GM18909 (cell line): ENCODE measurements around the gene LRRC19.

Experiments used
- ATAC-seq: cut with Tn5 transposase; IDR thresholded peaks from one replicate; pipeline ENCODE4 v1.9.1; 2021; ENCODE audit warnings: mild to moderate bottlenecking; ENCODE audit not compliant: unreplicated experiment, poor library complexity

LRRC19 gene, protein sequence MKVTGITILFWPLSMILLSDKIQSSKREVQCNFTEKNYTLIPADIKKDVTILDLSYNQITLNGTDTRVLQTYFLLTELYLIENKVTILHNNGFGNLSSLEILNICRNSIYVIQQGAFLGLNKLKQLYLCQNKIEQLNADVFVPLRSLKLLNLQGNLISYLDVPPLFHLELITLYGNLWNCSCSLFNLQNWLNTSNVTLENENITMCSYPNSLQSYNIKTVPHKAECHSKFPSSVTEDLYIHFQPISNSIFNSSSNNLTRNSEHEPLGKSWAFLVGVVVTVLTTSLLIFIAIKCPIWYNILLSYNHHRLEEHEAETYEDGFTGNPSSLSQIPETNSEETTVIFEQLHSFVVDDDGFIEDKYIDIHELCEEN

DNA sequence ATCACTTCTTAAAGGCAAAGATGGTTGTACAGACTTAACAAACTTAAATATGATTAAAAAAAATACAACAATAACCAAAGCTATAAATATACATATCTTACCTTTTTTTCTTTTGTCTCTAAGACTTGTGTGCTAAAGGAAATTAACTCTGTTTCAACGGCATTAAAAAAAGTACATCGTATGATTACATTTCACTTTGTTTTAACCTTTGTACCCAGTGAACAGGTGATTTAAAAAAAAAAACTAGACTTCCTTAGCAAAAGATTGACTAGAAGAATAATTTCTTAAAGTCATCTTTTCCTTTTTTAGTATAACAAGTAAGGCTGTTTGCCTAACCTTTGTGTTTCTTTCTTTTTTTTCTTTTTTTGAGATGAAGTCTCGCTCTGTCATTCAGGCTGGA lies at the start of gene LRRC19:
Gene LRRC19, minus strand, starts transcription at position 182 of the 400 bp plus-strand sequence. CDS start 5,978 bp downstream, outside the sequence.
- no peak for ATAC-seq

DNA sequence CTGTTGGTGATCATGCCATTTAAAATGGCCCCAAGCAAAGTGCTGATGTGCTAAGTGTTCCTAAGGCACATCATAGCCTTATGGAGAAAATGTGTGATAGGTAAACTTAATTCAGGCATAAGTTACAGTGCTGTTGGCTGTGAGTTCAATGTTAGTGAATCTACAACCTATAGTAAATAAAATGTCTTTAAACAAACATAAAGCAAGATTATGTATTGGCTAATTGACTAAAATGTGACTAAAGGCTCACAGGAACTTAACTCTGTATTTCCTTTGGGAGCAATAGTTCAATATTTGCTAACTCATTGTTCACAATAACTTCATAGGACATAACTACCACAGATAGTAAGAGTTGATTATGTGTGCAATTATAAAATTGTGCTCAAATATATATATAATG lies 49.4 kb upstream of the LRRC19 start:
- no peak for ATAC-seq

DNA sequence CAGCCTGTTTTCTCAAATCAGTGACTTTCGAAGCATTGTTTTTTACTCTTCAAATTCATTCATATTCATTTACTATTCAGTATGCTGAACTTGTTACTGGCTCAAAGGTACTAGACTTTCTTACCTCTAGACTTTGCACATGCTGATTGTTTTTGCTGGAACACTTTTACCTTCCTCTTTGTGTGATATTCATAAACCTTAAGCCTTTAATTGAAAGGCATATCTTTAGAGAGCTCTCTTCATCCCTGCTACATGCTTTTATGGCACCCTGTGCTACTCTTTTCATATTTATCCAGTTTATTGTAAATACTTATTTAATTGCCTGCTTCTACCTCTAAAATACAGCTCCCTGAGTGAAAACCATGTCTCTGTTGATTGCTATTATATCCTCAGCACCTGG lies 48.7 kb upstream of the LRRC19 start:
- ATAC-seq: no peak

DNA sequence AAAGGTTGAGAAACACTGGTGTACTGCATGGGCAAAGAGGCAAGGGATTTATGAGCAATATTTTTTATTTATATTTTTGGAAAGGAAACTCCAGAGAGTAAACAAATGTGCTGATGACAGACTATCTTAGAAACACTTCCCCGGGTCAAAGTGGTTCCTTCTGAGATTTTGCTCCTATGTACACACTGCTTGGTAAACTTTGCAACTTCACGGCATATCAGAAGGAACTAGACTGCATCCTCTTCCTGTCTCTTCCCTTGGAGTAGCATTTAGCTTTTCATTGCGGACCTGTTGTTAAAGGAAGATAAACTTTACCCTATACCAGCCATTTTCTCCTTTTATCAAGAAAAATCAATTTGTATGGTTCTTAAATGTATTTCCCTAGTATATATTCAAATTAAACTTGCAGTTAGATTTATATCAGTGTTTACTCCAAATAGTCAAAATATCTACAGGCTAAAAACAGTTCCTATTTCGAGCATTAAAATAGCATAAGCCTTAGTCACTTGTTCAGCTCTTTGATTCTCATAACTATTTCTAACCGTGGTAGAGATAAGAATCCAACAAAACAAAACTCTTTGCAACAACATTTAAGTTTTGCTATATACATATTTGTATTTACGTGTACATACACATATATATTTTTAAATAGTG lies 48.0 kb upstream of the LRRC19 start:
- no peak for ATAC-seq

DNA sequence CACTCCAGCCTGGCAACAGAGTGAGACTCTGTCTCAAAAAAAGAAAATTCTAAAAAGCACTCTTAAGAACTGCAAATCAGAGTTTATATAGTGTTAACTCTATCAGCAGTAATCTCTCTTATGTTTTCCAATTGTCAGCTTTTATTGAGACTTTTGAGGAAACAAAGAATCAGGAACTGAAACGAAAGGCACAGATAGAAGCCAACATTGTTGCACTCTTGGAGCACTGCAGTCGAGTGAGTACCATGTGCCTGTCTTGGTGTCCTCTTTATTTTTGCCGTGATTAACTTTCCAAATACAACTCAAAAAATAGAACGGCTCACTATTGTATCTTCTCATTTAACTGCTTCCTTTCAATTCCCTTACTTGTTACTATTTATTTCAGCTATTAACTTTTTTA lies 41.7 kb upstream of the LRRC19 start:
- ATAC-seq: no peak

DNA sequence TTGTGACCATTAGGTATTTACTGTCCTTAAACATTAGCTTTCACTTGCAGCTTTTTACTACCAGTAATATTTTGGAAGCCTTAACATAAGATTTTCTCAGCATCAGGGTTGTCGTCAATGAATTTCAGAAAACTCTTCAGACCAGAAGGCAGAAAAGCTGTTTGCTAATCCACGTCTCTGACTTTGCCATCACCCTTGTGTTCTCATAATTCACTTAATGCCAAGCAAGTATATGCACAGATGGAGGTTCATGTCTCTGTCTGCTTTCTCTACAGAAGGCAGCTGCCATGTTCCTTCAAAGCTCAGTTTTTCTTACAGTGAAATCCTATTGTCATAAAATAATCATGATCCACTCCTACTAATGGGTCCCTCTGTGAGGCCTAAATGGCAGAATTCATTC lies 37.7 kb upstream of the LRRC19 start:
- ATAC-seq: no peak

DNA sequence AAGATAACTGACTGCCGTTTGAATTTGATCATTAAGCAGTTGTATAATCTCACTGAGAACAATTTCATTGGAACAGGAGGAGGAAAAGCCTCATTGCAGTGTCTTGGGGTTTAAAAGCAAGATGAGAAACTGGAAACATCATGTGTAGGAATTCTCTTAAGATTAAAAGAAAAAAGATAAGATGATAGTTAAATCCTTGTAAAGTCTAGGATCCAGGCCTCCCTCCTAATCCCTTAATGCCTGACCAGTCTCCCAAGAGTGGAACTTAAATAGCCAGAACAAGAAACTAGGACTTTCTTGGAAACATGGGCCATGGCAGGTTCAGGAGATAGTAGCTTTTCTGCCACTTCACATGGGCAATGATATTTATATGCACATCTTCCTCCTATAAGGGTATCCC lies 37.0 kb upstream of the LRRC19 start:
- no peak for ATAC-seq

DNA sequence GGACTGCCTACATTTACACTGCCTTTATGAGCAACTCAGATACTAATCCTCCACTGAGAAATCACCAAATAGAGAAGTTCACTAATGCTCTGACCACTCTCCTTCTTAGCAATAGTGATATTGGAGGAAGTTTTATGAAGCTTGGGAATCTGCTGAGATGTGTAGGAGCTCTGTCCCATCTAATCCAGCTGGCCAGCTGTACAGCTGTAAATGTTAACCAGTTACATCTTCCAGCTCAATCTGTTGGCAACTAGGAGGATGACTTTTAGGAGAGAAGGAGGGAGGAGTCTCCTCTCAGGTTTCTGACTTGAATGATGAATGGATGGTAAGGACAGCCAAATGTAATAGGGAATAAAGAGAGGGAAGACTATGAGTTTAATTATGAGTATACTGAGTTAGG lies 36.3 kb upstream of the LRRC19 start:
- ATAC-seq: no peak

DNA sequence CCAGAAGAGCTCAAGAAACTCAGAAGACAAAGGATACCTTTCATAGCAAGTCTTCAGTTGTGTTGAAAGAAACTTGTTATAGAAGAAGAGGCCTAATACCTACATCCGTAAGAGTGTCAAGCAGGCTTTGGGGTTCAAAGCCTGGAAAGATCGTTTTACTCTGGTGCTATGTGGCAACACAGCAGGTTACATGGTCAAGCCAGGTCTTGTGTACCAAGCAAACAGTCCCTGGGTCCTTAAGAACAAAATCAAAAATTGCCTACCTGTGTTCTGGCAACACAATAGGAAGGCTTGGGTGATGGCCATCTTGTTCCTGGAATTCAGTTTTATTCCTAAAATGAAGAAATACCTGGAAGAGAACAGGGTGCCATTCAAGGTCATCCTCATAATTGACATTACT lies 32.0 kb upstream of the LRRC19 start:
- no peak for ATAC-seq

DNA sequence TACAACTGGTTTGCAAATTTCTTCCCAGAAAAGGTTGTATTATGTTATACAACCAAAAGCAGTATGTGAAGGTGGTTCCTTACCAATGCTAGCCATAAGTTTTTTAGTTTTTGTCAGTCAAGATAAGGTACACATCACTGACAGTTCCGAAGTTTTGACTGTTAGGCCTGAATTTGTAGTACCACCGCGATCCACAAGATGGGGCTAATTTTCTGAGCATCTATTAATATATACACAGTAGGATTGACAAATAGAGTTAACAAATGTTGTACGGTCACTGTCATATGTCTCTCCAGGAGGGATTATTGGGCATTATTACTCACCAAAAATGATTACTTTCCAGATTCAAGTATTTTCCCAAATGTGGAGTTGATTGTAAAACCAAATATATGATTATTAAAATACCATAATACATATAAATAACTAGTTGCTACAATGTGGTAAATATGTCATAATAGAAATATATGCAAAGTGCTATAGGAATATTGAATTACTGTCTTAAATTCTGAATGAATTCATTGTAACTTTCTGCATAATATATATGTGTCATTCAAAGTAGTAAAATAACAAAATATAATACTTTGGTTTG lies 28.4 kb upstream of the LRRC19 start:
- peak; percentile 81 for ATAC-seq

DNA sequence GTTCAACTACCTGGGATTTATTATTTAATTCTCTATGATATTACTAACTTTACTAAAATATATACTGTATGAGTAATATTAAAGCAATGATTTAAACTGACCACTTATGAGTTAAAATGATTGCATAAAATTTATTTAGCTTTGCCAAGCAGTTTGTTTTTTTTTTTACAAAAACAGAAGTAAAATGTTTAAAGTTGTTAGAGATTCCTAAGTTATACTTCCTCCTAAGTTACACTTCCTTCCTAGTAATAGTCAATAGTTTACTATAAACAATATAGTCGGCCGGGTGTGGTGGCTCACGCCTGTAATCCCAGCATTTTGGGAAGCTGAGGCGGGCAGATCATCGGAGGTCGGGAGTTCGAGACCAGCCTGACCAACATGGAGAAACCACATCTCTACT lies 23.7 kb upstream of the LRRC19 start:
- ATAC-seq: no peak

DNA sequence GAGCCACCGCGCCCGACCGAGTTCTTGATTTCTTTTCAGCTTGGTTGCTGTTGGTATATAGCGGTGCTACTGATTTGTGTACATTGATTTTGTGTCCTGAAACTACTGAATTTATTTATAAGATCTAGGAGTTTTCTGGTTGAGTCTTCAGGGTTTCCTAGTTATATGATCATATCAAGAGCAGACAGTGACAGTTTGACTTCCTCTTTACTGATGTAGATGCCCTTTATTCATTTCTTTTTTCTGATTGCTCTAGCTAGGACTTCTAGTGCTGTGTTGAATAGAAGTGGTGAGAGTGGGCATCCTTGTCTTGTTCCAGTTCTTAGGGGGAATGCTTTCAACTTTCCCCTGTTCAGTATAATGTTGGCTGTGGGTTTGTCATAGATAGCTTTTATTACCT lies 17.4 kb upstream of the LRRC19 start:
- ATAC-seq: no peak

DNA sequence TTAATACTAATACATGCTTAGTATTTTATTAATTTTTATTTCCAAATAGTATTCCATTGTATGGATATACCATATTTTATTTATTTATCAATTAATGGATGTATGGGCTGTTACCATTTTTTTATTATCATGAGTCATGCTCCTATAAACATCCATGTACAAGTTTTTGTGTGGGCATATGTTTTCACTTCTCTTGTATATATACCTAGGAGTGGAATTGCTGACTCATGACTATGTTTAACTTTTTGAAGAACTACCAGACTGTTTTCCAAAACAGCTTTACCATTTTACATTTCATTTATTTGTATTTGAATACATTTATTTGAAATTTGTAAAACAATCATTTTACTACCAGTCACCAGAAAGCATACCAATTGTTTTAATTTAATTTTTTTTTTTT lies 14.1 kb upstream of the LRRC19 start:
- no peak for ATAC-seq

DNA sequence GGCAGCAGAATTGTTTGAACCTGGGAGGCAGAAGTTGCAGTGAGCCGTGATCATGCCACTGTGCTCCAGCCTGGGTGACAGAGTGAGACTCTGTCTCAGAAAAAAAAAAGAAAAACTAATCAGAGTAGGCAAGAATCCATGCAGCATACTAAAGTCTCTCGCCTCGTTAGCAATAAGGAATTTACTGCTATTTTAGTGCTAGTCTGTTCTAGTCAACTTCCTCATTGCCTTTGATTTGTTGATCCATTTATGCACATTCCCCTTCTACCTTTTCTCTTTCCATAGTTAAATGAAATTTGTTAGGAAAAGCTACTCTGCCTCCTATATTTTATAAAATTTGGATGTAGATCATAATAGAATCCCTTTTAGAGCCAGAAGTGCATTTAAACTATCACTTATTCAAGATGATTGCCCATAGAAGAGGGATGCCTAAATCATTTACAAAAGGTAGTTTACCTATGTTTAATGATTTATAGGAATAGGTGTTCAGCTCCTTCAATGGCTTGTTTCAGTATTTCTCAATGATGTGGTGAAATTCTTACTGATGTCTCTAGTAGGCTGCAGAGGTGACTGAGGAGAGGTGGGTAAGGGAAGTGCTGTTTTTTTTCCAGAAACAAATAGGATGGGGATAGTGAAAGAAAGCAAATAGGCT lies 1.9 kb downstream of the LRRC19 start:
- peak; percentile 60 for ATAC-seq

DNA sequence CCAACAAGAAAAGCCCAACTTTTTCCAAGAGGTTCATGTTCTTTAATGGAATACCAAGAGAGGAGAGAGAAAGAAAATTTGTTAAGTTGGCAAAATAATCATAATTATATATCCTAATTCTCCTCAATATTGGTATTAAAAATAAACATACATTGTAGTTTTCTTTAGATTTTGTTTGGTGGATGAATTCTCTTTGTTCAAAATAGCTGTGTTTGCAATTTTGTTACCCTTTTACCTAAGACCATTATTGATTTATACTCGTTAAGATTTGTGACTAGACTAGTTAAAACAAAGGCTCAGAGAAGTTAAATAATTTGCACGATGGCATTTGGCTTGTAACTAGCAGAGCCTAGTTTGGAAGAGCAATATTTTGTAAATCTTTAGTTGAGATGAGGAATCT lies 9.7 kb downstream of the LRRC19 start:
- ATAC-seq: no peak

DNA sequence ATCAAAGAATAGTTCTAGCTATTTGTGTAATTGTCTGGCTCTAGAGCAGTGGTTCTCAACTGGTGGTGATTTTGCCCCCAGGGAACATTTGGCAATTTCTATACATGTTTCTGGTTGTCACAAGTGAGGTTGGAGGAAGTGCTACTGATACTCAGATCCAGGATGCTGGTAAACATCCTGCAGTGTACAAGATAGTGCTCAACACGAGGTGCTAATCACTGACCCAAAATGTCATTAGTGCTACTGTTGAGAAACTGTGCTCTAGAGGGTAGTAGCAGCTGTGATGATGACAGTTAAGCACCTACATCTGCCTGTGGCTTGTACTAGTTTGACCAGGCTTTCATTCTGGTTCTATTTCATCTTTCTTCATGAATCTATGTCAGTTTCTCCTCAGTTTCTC lies 22.1 kb downstream of the LRRC19 start:
- ATAC-seq: peak; percentile 73

DNA sequence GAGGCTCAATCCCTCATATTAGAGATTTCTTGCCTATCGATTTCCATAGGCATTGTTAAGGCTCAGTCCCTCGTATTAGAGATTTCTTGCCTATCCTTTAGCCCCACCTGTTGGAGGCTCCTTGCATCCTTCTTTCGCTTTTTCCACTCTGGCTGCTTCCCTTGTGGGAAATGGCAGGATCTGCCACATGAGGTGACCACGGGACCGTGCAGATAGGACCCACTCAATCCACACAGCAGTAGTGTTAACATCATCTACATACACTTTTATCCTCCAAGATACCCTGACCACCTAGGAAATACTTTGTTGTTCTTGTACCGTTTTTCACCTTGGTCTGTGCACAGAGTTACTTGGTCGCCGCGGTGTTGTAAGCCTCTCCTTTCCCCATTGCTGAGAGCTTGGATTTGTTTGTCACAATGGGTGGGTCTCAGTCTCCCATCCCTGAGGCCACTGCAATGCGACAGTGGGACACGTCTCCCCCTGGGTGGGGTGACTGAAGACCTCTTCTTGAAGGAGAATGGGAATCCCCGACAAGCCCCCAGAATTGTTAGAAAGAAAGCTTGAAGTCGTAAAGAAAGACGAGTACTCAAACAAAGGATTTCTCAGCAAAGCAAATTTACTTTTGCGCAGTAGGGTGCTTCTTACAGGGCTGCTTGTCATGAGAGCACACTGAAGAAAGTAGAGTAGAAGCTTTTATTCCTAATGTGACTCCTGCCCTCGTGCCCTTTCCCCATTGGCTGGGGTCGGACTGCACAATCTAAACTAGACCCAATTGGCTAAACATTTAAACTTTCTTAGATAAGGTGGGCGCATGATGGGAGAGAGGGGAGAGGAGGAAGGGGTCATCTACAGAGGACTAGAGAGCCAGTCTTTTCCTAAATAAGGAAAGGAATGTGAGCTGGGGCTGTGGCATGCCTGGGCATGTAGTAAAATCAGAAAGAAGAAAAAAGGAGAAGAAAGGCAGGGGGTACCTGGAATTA lies 29.5 kb downstream of the LRRC19 start:
- ATAC-seq: no peak

DNA sequence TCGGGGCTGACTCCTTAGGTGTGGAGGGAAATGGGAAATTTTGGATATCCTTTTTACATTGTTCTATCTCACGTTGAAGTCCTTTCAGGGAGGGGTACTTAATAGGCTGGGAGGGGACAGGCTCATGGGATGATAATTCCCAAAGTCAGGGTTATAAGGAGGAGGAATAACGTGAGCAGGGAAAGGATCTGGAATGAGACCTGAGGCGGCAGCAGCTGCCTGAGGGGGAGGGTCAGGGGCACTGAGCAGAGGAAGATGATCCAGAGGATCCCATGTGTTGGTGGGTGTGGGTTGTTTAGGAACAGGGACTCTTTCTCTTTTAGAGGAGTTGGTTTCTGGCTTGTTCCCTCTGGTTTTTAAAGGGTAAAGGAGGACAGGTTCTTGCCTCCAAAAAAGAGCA lies 30.5 kb downstream of the LRRC19 start:
- ATAC-seq: no peak

DNA sequence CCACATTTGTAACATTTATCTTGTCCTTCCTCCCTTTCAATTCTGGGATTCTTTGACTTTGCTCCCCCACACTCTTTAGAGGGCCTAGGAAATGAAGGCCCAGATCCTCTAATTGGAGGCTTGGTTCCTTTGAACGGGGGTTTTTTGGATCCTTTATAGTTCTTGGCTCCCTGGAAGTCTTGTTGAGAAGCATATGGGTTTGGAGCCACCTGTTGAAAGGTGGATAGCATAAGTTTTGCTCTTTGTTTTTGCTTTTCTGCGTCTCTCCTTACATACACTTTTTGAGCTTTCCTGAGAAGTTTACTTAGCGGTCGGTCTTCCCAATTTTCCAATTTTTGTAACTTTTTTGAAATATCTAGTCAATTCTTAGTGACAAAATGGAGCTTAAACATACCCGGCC lies 31.5 kb downstream of the LRRC19 start:
- ATAC-seq: no peak

DNA sequence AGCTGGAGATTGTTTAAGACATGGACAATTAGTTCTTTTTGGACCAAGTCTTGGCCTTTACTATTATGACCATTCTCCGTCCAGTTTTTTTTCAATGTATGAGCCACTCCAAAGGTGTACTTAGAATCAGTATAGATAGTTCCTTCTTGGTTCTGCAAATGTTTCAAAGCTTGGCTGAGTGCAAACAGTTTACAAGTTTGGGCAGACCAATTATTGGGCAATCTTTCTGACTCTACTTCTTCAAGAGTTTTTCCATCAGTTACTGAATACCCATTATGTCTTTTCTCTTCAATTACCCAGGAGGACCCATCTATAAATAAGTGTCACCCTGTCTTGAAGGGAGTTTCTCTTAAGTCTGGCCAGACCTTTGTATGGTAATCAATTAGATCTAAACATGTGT lies 33.8 kb downstream of the LRRC19 start:
- ATAC-seq: no peak
